Keratinocyte (primary cell): ENCODE data around the gene BABAM2.

Experiments used
- EZH2 ChIP-seq: IDR thresholded peaks from one replicate; pipeline ENCODE4 v1.6.1; 2012; ENCODE audit warnings: inconsistent platforms, mild to moderate bottlenecking, low read length, moderate library complexity
- TF ChIP-seq, protein P1 (sequence below), 3 experiments: IDR thresholded peaks in 1 of 3; conservative IDR thresholded peaks in 1 of 3; optimal IDR thresholded peaks in 1 of 3; 2 replicates in 2 of 3; 3 replicates in 1 of 3; pipeline versions ENCODE3 to v1.5.1; 2011; ENCODE audit warnings: low read length in 3 of 3, mild to moderate bottlenecking in 3 of 3, moderate library complexity in 2 of 3, control low read depth in 1 of 3, inconsistent platforms in 1 of 3; ENCODE audit not compliant: insufficient read depth in 2 of 3; ENCODE audit errors: extremely low read depth in 1 of 3

DNA sequence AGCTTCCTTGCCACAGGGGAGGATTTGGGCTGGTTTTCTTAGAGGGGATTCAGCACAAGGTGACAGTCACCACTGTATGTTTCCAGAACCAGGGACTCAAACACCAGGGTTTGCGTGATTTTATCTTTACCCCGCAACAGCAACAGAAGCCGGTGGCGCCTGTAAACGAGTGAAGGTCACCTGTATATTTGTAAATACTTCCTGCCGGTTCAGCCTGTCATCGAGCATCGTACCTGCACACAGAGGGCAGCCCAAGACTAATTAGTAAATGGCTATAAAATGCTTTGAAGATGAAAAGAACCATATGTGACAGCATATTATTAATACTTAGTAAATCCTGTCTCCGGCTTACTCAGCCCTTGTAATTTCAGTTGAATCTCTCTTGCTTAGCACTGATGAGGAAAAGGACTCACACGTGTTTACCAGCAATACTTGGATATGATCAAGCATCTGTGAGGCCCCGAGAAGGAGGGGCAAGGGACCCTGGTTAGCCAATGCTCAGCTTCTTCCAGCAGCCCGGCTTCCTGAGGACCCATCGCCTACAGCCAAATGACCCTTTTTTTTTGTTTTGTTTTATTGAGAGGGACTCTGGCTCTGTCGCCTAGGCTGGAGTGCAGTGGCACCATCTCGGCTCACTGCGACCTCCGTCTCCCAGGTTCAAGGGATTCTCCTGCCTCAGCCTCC lies 450.8 kb downstream of the BABAM2 start:
- TF ChIP-seq, protein P1, sequence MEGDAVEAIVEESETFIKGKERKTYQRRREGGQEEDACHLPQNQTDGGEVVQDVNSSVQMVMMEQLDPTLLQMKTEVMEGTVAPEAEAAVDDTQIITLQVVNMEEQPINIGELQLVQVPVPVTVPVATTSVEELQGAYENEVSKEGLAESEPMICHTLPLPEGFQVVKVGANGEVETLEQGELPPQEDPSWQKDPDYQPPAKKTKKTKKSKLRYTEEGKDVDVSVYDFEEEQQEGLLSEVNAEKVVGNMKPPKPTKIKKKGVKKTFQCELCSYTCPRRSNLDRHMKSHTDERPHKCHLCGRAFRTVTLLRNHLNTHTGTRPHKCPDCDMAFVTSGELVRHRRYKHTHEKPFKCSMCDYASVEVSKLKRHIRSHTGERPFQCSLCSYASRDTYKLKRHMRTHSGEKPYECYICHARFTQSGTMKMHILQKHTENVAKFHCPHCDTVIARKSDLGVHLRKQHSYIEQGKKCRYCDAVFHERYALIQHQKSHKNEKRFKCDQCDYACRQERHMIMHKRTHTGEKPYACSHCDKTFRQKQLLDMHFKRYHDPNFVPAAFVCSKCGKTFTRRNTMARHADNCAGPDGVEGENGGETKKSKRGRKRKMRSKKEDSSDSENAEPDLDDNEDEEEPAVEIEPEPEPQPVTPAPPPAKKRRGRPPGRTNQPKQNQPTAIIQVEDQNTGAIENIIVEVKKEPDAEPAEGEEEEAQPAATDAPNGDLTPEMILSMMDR (optimal IDR thresholded peaks at IDR 0.05 in 1 of 3, IDR thresholded peaks at IDR 0.05 in 1 of 3, conservative IDR thresholded peaks at IDR 0.05 in 1 of 3; ENCODE audit: extremely low read depth in 1 of 3, insufficient read depth in 2 of 3, low read length in 3 of 3): no peak
- TF ChIP-seq EZH2: no peak
